ENCODE results near the gene ATG7. TPM values are rescaled to one million over a fixed set of nuclear protein-coding genes. Genes with fewer than 3 reads are reported as not detected.
A peak's percentile ranks its signal among the peaks of the same experiment; 100 is the strongest.

Gene ATG7
- total RNA-seq, 4 donors from 2014 or later, result 31.3 to 67.7 (median 51.3) TPM

GRCh38 chr3:11565492-11565891 is 293.3 kb downstream of the ATG7 start:
- Histone ChIP-seq H3K36me3 (peaks cover 0 to 67% (median 22%) of the 10 kb centered on the region in 3 donors), H3K4me1 (peaks cover 39 to 94% (median 40%) of the 10 kb centered on the region in 3 donors), H3K4me3 (no peak overlapping the region), H3K27me3 (no peaks in the 10 kb centered on the region), H3K27ac (no peak overlapping the region), H3K9me3 (no peaks in the 10 kb centered on the region)
- TF ChIP-seq, protein P1, sequence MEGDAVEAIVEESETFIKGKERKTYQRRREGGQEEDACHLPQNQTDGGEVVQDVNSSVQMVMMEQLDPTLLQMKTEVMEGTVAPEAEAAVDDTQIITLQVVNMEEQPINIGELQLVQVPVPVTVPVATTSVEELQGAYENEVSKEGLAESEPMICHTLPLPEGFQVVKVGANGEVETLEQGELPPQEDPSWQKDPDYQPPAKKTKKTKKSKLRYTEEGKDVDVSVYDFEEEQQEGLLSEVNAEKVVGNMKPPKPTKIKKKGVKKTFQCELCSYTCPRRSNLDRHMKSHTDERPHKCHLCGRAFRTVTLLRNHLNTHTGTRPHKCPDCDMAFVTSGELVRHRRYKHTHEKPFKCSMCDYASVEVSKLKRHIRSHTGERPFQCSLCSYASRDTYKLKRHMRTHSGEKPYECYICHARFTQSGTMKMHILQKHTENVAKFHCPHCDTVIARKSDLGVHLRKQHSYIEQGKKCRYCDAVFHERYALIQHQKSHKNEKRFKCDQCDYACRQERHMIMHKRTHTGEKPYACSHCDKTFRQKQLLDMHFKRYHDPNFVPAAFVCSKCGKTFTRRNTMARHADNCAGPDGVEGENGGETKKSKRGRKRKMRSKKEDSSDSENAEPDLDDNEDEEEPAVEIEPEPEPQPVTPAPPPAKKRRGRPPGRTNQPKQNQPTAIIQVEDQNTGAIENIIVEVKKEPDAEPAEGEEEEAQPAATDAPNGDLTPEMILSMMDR (IDR thresholded peaks at IDR 0.05), result no peak
- no peak for TF ChIP-seq POLR2A (IDR thresholded peaks at IDR 0.05)
- 75 to 86% methylated on average over 2 to 7 of the region's 12 CpGs for WGBS, 2 donors
- intact Hi-C loops (cut with DNase I), result no loop called here
- no peak for DNase-seq

- TF ChIP-seq, protein P1 (IDR thresholded peaks at IDR 0.05), result no peak
- TF ChIP-seq POLR2A (IDR thresholded peaks at IDR 0.05), result no peak
- no peaks in the 10 kb centered on the region for H3K27me3 ChIP-seq
- H3K4me3 ChIP-seq, result no peak overlapping the region
- intact Hi-C loops (cut with DNase I), result no loop called here
- H3K9me3 ChIP-seq, result no peaks in the 10 kb centered on the region
- H3K36me3 ChIP-seq, result peaks cover 0 to 67% (median 22%) of the 10 kb centered on the region in 3 donors
- 71 to 82% methylated on average over 9 of the region's 9 CpGs for WGBS, 2 donors
- DNase-seq, result no peak
- H3K27ac ChIP-seq, result no peak overlapping the region
- H3K4me1 ChIP-seq, result peaks cover 35 to 94% (median 40%) of the 10 kb centered on the region in 3 donors
These were observed 293.7 kb downstream of the ATG7 start for GRCh38 chr3:11565932-11566331.

- H3K4me1 ChIP-seq, result peaks cover 29 to 93% (median 35%) of the 10 kb centered on the region in 3 donors
- TF ChIP-seq, protein P1 (IDR thresholded peaks at IDR 0.05), result no peak
- no peak for TF ChIP-seq POLR2A (IDR thresholded peaks at IDR 0.05)
- H3K4me3 ChIP-seq, result no peak overlapping the region
- no peaks in the 10 kb centered on the region for H3K27me3 ChIP-seq
- H3K27ac ChIP-seq, result no peak overlapping the region
- 92 to 93% methylated on average over 9 to 20 of the region's 20 CpGs for WGBS, 2 donors
- H3K9me3 ChIP-seq, result no peaks in the 10 kb centered on the region
- DNase-seq, result no peak
- intact Hi-C loops (cut with DNase I), result no loop called here
- H3K36me3 ChIP-seq, result peaks cover 0 to 69% (median 22%) of the 10 kb centered on the region in 3 donors
These were observed 294.3 kb downstream of the ATG7 start for GRCh38 chr3:11566478-11566877.

DNA sequence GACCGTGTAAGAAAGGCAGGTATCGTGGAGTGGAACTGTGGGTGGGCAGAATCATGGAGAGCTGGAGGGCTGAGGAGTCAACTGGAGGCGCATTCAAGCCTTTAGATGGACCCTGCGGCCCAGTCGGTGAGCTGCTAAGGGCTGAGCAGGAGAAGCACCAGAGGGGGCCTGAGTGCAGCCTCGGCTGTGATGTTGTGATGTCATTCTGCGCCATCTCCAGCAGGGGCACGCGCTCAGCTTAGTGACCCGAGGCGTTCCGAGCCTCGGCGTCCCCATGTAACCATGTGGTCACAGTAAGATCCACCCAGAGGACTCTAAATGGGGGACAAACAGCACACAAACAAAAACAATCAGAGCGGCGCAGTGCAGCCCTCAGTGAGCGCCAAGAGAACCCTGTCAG is 294.7 kb downstream of the ATG7 start:
- Histone ChIP-seq H3K36me3 (peaks cover 0 to 73% (median 22%) of the 10 kb centered on the region in 3 donors), H3K4me3 (no peak overlapping the region), H3K4me1 (peaks cover 26 to 89% (median 30%) of the 10 kb centered on the region in 3 donors), H3K27ac (peak overlapping the region in 3 of 4 donors; percentile 0 to 90 (median 82)), H3K9me3 (no peaks in the 10 kb centered on the region), H3K27me3 (no peaks in the 10 kb centered on the region)
- DNase-seq, result no peak
- intact Hi-C loops (cut with DNase I), result no loop called here
- TF ChIP-seq POLR2A (IDR thresholded peaks at IDR 0.05), result no peak
- TF ChIP-seq, protein P1 (IDR thresholded peaks at IDR 0.05), result no peak
- 86 to 89% methylated on average over 16 to 17 of the region's 17 CpGs for WGBS, 2 donors

GRCh38 chr3:11567516-11568467 is 295.6 kb downstream of the ATG7 start:
- no peaks in the 10 kb centered on the region for H3K9me3 ChIP-seq
- H3K27me3 ChIP-seq, result no peaks in the 10 kb centered on the region
- no peak for TF ChIP-seq POLR2A (IDR thresholded peaks at IDR 0.05)
- TF ChIP-seq, protein P1 (IDR thresholded peaks at IDR 0.05), result no peak
- DNase-seq, result no peak
- WGBS, 2 donors, result 69 to 75% methylated on average over 18 to 22 of the region's 27 CpGs
- peak overlapping the region in 2 of 4 donors; percentile 19 to 48 for H3K4me3 ChIP-seq
- H3K36me3 ChIP-seq, result peaks cover 0 to 72% (median 16%) of the 10 kb centered on the region in 3 donors
- peaks cover 26 to 80% (median 27%) of the 10 kb centered on the region in 3 donors for H3K4me1 ChIP-seq
- H3K27ac ChIP-seq, result peak overlapping the region; percentile 62 to 94 (median 86)
- intact Hi-C loops (cut with DNase I), result no loop called here
